A673 (cell line): ENCODE measurements around the gene SVOP. TPM values are rescaled to one million over a fixed set of nuclear protein-coding genes. Genes with fewer than 3 reads are reported as not detected.

Source experiments
- BruUV-seq: library from RNA; stranded (reverse); fragments of 400-500 nt; replicated peaks from 2 replicates; lab custom pipeline; 2021; lab: Mats Ljungman, UMichigan
- CTCF ChIA-PET: fragments of 300-600 bp; sonication (Branson Sonifier 250); formaldehyde crosslinking; loops from one replicate; lab custom pipeline; 2022; ENCODE audit warnings: antibody characterized with exemption; lab: Charles Lee
- POLR2A ChIA-PET: fragments of 300-600 bp; sonication (Branson Sonifier 250); formaldehyde crosslinking; loops from one replicate; lab custom pipeline; 2022; ENCODE audit warnings: antibody characterized with exemption; ENCODE audit not compliant: low non-redundant PET; lab: Charles Lee
- DNase-seq: peaks from one replicate; pipeline ENCODE4 v3.0.0-alpha.2; 2015; ENCODE audit warnings: low spot score
- H3K27ac ChIP-seq: fragments of 200-600 bp; sonication (generic); 2 replicates; pipeline ENCODE4 v1.5.1; 2016; ENCODE audit warnings: mixed run types, low read depth, mild to moderate bottlenecking, mixed read lengths, antibody characterized with exemption, low read length; ENCODE audit not compliant: poor library complexity, severe bottlenecking
- H3K27me3 ChIP-seq: fragments of 200-600 bp; sonication (generic); replicated peaks from 2 replicates; pipeline ENCODE4 v1.6.1; 2017; ENCODE audit warnings: mixed run types, low read depth, mild to moderate bottlenecking, mixed read lengths, antibody characterized with exemption, low read length; ENCODE audit not compliant: insufficient read depth, poor library complexity
- H3K36me3 ChIP-seq: fragments of 200-600 bp; sonication (generic); 2 replicates; pipeline ENCODE4 v1.6.1; 2016; ENCODE audit warnings: mixed run types, mild to moderate bottlenecking, mixed read lengths, antibody characterized with exemption, low read length; ENCODE audit not compliant: insufficient read depth, poor library complexity, severe bottlenecking
- H3K4me1 ChIP-seq: fragments of 200-600 bp; sonication (generic); 2 replicates; pipeline ENCODE4 v1.6.1; 2017; ENCODE audit warnings: mixed run types, mild to moderate bottlenecking, mixed read lengths, antibody characterized with exemption, low read length; ENCODE audit not compliant: insufficient read depth, poor library complexity, severe bottlenecking
- H3K4me3 ChIP-seq: fragments of 200-600 bp; sonication (generic); 2 replicates; pipeline ENCODE4 v1.5.1; 2016; ENCODE audit warnings: low read depth, mixed run types, mild to moderate bottlenecking, mixed read lengths, low read length; ENCODE audit not compliant: poor library complexity, severe bottlenecking
- H3K9me3 ChIP-seq: fragments of 200-600 bp; sonication (generic); 2 replicates; pipeline ENCODE4 v1.6.1; 2016; ENCODE audit warnings: mixed run types, low read depth, mild to moderate bottlenecking, mixed read lengths, antibody characterized with exemption, low read length; ENCODE audit not compliant: poor library complexity, severe bottlenecking
- EZH2 ChIP-seq: fragments of 200-600 bp; sonication (generic); IDR thresholded peaks from 2 replicates; pipeline ENCODE4 v1.6.1; 2017; ENCODE audit warnings: borderline replicate concordance, low read depth, mild to moderate bottlenecking, mixed read lengths, antibody characterized with exemption, low read length; ENCODE audit not compliant: poor library complexity, severe bottlenecking
- intact Hi-C: fragments of 100-400 bp; cut with micrococcal nuclease; formaldehyde crosslinking; loops from one replicate; pipeline ENCODE4 v1.10.0; 2022; ENCODE audit not compliant: unreplicated experiment
- total RNA-seq: library from RNA; stranded (reverse); gene quantifications from 2 replicates; pipeline ENCODE4 v1.2.3, GENCODE V29; 2021
- TF ChIP-seq, protein P1 (sequence below): fragments of 300-800, 200-600 bp; sonication (generic); conservative IDR thresholded peaks from 2 replicates; pipeline ENCODE4 v1.5.1; 2017; ENCODE audit warnings: low read depth, mild to moderate bottlenecking, antibody characterized with exemption, low read length, moderate library complexity, mixed read lengths

SVOP gene
- total RNA-seq, 1 experiment from 2014 or later, result not detected

DNA sequence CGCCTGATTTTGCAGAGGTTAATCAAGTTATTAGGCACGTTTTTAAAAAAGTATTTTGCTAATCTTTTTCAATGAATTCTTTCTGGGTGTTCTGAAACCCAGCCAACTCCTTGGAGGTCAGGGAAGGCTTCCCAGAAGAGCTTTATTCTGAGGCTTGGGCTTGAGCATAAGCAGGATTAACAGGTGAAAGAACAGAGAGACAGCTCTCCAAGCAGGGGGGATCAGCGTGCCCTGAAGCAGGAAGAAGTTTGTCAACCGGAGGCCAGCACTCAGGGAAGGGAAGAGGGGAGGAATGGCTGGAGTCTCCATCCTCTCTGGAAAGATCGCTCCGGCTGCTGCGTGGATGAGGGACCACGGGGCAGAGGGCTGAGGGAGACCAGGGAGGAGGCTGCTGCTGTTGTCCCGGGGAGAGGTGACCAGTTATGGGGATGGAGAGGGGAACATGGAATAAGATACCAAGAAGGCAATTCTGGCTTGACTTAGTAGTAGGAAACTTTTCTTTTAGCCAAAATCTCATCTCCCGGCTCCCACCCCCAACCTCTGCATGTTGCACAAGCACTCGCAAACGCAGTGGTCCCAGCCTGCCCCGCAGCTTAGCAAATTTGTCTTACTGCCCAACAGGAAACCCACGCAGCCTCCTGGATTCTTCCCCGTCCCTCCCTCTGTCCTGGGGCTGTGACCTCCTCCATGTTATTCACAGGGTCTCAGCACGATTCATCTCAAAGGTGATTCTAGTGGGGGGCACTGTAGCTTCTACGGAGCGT, 162.4 kb downstream of the SVOP start:
- Histone ChIP-seq H3K27ac (peak overlapping the region; percentile 82), H3K36me3 (no peaks in the 10 kb centered on the region), H3K27me3 (no peaks in the 10 kb centered on the region), H3K4me3 (peak overlapping the region; percentile 85), H3K4me1 (peaks cover 22% of the 10 kb centered on the region), H3K9me3 (peaks cover 4% of the 10 kb centered on the region)
- POLR2A ChIA-PET, result interaction anchor here (0.6 kb wide), 1 partner anchor 233 kb away, joined by 3 read pairs; no protein-coding TSS in a partner anchor
- intact Hi-C loops, result loop anchor here (5.0 to 10.0 kb wide), 2 partner anchors 236 to 604 kb away; partner anchors contain the start of genes ALKBH2 and UNG
- TF ChIP-seq, protein P1, sequence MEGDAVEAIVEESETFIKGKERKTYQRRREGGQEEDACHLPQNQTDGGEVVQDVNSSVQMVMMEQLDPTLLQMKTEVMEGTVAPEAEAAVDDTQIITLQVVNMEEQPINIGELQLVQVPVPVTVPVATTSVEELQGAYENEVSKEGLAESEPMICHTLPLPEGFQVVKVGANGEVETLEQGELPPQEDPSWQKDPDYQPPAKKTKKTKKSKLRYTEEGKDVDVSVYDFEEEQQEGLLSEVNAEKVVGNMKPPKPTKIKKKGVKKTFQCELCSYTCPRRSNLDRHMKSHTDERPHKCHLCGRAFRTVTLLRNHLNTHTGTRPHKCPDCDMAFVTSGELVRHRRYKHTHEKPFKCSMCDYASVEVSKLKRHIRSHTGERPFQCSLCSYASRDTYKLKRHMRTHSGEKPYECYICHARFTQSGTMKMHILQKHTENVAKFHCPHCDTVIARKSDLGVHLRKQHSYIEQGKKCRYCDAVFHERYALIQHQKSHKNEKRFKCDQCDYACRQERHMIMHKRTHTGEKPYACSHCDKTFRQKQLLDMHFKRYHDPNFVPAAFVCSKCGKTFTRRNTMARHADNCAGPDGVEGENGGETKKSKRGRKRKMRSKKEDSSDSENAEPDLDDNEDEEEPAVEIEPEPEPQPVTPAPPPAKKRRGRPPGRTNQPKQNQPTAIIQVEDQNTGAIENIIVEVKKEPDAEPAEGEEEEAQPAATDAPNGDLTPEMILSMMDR, result no peak
- TF ChIP-seq EZH2, result no peak
- peak; percentile 70 for DNase-seq
- BruUV-seq, result TSS peak; percentile 93
- CTCF ChIA-PET, result no interaction called here

Other genes starting within 250 kb of the SVOP start
- 36.1 and 39.0 TPM in 2 replicates for gene SSH1, start 163.5 kb downstream of the SVOP start, total RNA-seq
- gene DAO, start 141.0 kb downstream of the SVOP start, total RNA-seq, result not detected in 2 replicates
- 11.7 and 12.4 TPM in 2 replicates for gene USP30, start 31.5 kb upstream of the SVOP start, total RNA-seq
- gene ALKBH2, start 72.4 kb upstream of the SVOP start, total RNA-seq, result 40.6 and 44.5 TPM in 2 replicates
- 53.2 and 58.5 TPM in 2 replicates for gene UNG, start 76.5 kb upstream of the SVOP start, total RNA-seq
- gene ACACB, start 95.5 kb upstream of the SVOP start, total RNA-seq, result 8.2 and 10.1 TPM in 2 replicates